H9 (cell line): ENCODE measurements around the gene LRRC8C. TPM values are rescaled to one million over a fixed set of nuclear protein-coding genes. Genes with fewer than 3 reads are reported as not detected.

Experiments used
- DNase-seq: peaks from one replicate; pipeline ENCODE4 v3.0.0-alpha.2; 2017
- H2AFZ ChIP-seq: one replicate; pipeline ENCODE4 v1.6.1; 2013; ENCODE audit warnings: mild to moderate bottlenecking, low read length, control low read depth, moderate library complexity
- H2AK5ac ChIP-seq: 2 replicates; pipeline ENCODE4 v1.6.1; 2013; ENCODE audit warnings: low read length, control low read depth, mixed read lengths; ENCODE audit not compliant: insufficient read length
- H2BK120ac ChIP-seq: one replicate; pipeline ENCODE4 v1.6.1; 2013; ENCODE audit warnings: low read depth, mild to moderate bottlenecking, low read length, control low read depth, inconsistent platforms; ENCODE audit not compliant: poor library complexity, severe bottlenecking
- H2BK12ac ChIP-seq: 2 replicates; pipeline ENCODE4 v1.6.1; 2013; ENCODE audit warnings: low read length, control low read depth, mixed read lengths, low read depth; ENCODE audit not compliant: insufficient read length
- H2BK15ac ChIP-seq: 2 replicates; pipeline ENCODE4 v1.6.1; 2013; ENCODE audit warnings: low read depth, low read length, control low read depth
- H2BK20ac ChIP-seq: one replicate; pipeline ENCODE4 v1.6.1; 2013; ENCODE audit warnings: low read depth, mild to moderate bottlenecking, low read length, control low read depth, inconsistent platforms; ENCODE audit not compliant: poor library complexity, severe bottlenecking
- H2BK5ac ChIP-seq: 2 replicates; pipeline ENCODE4 v1.6.1; 2013; ENCODE audit warnings: low read length, control low read depth, mixed read lengths; ENCODE audit not compliant: insufficient read length
- H3K14ac ChIP-seq: 2 replicates; pipeline ENCODE4 v1.6.1; 2013; ENCODE audit warnings: low read length, control low read depth; ENCODE audit not compliant: insufficient read depth
- H3K18ac ChIP-seq: 2 replicates; pipeline ENCODE4 v1.6.1; 2013; ENCODE audit warnings: low read depth, mild to moderate bottlenecking, mixed read lengths, low read length, control low read depth; ENCODE audit not compliant: insufficient read length
- H3K23ac ChIP-seq: 2 replicates; pipeline ENCODE4 v1.6.1; 2013; ENCODE audit warnings: low read length, control low read depth, mixed read lengths, low read depth; ENCODE audit not compliant: insufficient read length
- H3K23me2 ChIP-seq: 2 replicates; pipeline ENCODE4 v1.6.1; 2013; ENCODE audit warnings: low read depth, mild to moderate bottlenecking, mixed read lengths, low read length, control low read depth; ENCODE audit not compliant: insufficient read length, poor library complexity, severe bottlenecking
- H3K27ac ChIP-seq: 2 replicates; pipeline ENCODE4 v1.5.1; 2013; ENCODE audit warnings: low read length, control low read depth, mixed read lengths, low read depth; ENCODE audit not compliant: insufficient read length
- H3K27me3 ChIP-seq: 2 replicates; pipeline ENCODE4 v1.6.1; 2013; ENCODE audit warnings: low read length, control low read depth, inconsistent platforms; ENCODE audit not compliant: insufficient read depth
- H3K4ac ChIP-seq: 2 replicates; pipeline ENCODE4 v1.6.1; 2013; ENCODE audit warnings: low read depth, mild to moderate bottlenecking, control low read depth, inconsistent platforms, low read length, moderate library complexity
- H3K4me1 ChIP-seq: 2 replicates; pipeline ENCODE4 v1.6.1; 2013; ENCODE audit warnings: low read length, control low read depth, inconsistent platforms; ENCODE audit not compliant: insufficient read depth
- H3K4me2 ChIP-seq: 2 replicates; pipeline ENCODE4 v1.6.1; 2013; ENCODE audit warnings: low read length, control low read depth, mixed read lengths; ENCODE audit not compliant: insufficient read length, insufficient read depth
- H3K56ac ChIP-seq: 2 replicates; pipeline ENCODE4 v1.6.1; 2013; ENCODE audit warnings: low read depth, mild to moderate bottlenecking, mixed read lengths, low read length, control low read depth; ENCODE audit not compliant: insufficient read length
- H3K79me1 ChIP-seq: 2 replicates; pipeline ENCODE4 v1.6.1; 2013; ENCODE audit warnings: low read depth, mild to moderate bottlenecking, moderate library complexity, low read length, control low read depth, inconsistent platforms; ENCODE audit not compliant: insufficient read depth, poor library complexity, severe bottlenecking
- H3K79me2 ChIP-seq: 2 replicates; pipeline ENCODE4 v1.6.1; 2013; ENCODE audit warnings: low read length, control low read depth, inconsistent platforms; ENCODE audit not compliant: insufficient read depth
- H3K9ac ChIP-seq: 2 replicates; pipeline ENCODE4 v1.6.1; 2013; ENCODE audit warnings: low read length, control low read depth, mixed read lengths; ENCODE audit not compliant: insufficient read length; ENCODE audit errors: extremely low read depth
- H3K9me3 ChIP-seq: one replicate; pipeline ENCODE4 v1.6.1; 2013; ENCODE audit warnings: low read depth, low read length, inconsistent platforms; ENCODE audit not compliant: control insufficient read depth
- H3T11ph ChIP-seq: one replicate; pipeline ENCODE4 v1.6.1; 2013; ENCODE audit warnings: mild to moderate bottlenecking, low read length, control low read depth, inconsistent platforms
- H4K20me1 ChIP-seq: one replicate; pipeline ENCODE4 v1.6.1; 2013; ENCODE audit not compliant: control insufficient read depth, insufficient read length, insufficient read depth
- H4K5ac ChIP-seq: 2 replicates; pipeline ENCODE4 v1.6.1; 2013; ENCODE audit warnings: low read depth, mild to moderate bottlenecking, mixed read lengths, low read length, control low read depth; ENCODE audit not compliant: insufficient read length
- H4K8ac ChIP-seq: replicated peaks from 2 replicates; pipeline ENCODE4 v1.6.1; 2013; ENCODE audit warnings: low read length, control low read depth, mixed read lengths, low read depth; ENCODE audit not compliant: insufficient read length
- H4K91ac ChIP-seq: 2 replicates; pipeline ENCODE4 v1.6.1; 2013; ENCODE audit warnings: low read depth, mild to moderate bottlenecking, moderate library complexity, mixed read lengths, low read length, control low read depth; ENCODE audit not compliant: insufficient read length
- H3K27ac Mint-ChIP-seq, 3 experiments: 2 replicates in 2 of 3; 3 replicates in 1 of 3; pipeline ENCODE4 v1.8.0; 2020 to 2021; ENCODE audit warnings: mixed read lengths in 3 of 3, mild to moderate bottlenecking in 1 of 3, moderate library complexity in 1 of 3
- H3K27me3 Mint-ChIP-seq: 2 replicates; pipeline ENCODE4 v1.8.0; 2021; ENCODE audit warnings: low read depth, mild to moderate bottlenecking, moderate library complexity, mixed read lengths
- H3K36me3 Mint-ChIP-seq, 3 experiments: 2 replicates in 2 of 3; 3 replicates in 1 of 3; pipeline ENCODE4 v1.8.0; 2020 to 2021; ENCODE audit warnings: low read depth in 3 of 3, mixed read lengths in 3 of 3; ENCODE audit not compliant: insufficient read depth in 1 of 3
- H3K4me1 Mint-ChIP-seq, 2 experiments: 2 replicates each; pipeline ENCODE4 v1.8.0; 2020; ENCODE audit warnings: mixed read lengths in 2 of 2
- H3K4me3 Mint-ChIP-seq, 2 experiments: 2 replicates in 1 of 2; 3 replicates in 1 of 2; pipeline ENCODE4 v1.8.0; 2020 to 2021; ENCODE audit warnings: mild to moderate bottlenecking in 2 of 2, mixed read lengths in 2 of 2, moderate library complexity in 1 of 2
- H3K9me3 Mint-ChIP-seq, 2 experiments: 2 replicates in 1 of 2; 3 replicates in 1 of 2; pipeline ENCODE4 v1.8.0; 2020; ENCODE audit warnings: mild to moderate bottlenecking in 2 of 2, mixed read lengths in 2 of 2, moderate library complexity in 1 of 2
- CTCF ChIP-seq: fragments of 200-600 bp; sonication (generic); conservative IDR thresholded peaks from 3 replicates; pipeline ENCODE4 v1.8.0; 2021; ENCODE audit warnings: antibody characterized with exemption, mild to moderate bottlenecking
- WGBS: extraction: QIAGEN DNeasy Blood & Tissue Kit; methylation state at CpG from one replicate; pipeline ENCODE4 v1.1.7; 2013; ENCODE audit warnings: missing lambda C conversion rate, low lambda C conversion rate, mixed read lengths; ENCODE audit not compliant: insufficient read length; ENCODE audit errors: extremely low coverage; 5-methylcytosine and 5-hydroxymethylcytosine counted together
- total RNA-seq: library from RNA; stranded (reverse); gene quantifications from 2 replicates; pipeline ENCODE4 v1.2.1, GENCODE V29; 2021

Gene LRRC8C
- total RNA-seq, 1 experiment from 2014 or later: 1.9 TPM

DNA sequence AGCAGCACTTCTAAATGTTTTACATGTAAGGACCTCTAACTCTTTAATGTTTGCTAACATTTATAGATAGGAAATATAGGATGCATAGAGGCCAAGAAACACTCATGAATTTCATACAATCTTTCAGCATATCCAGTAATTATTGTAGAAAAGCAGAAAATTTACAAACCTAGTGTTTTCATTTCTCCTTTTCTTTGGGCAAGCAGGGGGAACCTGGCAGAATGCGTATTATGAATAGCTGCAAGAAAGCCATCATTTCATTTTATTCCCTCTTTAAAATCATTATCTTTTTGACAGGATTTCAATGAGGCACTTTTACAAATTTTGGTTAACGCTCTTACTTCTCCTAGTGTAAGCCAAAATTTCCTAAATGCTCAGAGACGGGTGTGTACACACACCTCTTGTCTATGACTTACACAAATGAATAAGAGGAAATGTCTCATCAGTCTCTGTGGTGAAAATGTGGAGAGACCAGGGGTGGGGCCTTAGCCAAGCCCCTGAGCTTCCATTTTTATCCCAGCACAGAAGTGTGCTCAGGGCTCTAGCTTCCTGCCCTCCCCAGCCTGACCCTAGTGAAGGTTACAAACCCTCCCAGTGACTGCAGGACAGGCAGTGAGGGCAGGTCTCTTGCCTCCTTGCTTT lies 91.6 kb downstream of the LRRC8C start:
- Histone ChIP-seq H4K91ac (no peak overlapping the region), H2BK20ac (no peak overlapping the region), H3K4ac (no peak overlapping the region), H3K27me3 (no peaks in the 10 kb centered on the region), H3T11ph (no peak overlapping the region), H3K79me2 (no peaks in the 10 kb centered on the region), H4K8ac (no peak overlapping the region), H2BK15ac (no peak overlapping the region), H3K14ac (no peak overlapping the region), H4K20me1 (no peaks in the 10 kb centered on the region), H3K9me3 (no peaks in the 10 kb centered on the region), H2BK5ac (no peak overlapping the region), H3K27ac (no peak overlapping the region), H3K79me1 (no peaks in the 10 kb centered on the region), H2BK12ac (no peak overlapping the region), H2BK120ac (no peak overlapping the region), H4K5ac (no peak overlapping the region), H3K23ac (no peak overlapping the region), H3K18ac (no peak overlapping the region), H3K4me2 (no peak overlapping the region), H2AK5ac (no peak overlapping the region), H3K4me1 (no peaks in the 10 kb centered on the region), H3K9ac (no peak overlapping the region), H3K23me2 (no peaks in the 10 kb centered on the region), H3K56ac (no peak overlapping the region), H2AFZ (no peak overlapping the region)
- H3K36me3 Mint-ChIP-seq: no peaks in the 10 kb centered on the region
- no peak for DNase-seq
- WGBS: no CpG with 5 or more reads among the region's 3 CpGs
- no peak overlapping the region for H3K27ac Mint-ChIP-seq
- H3K4me3 Mint-ChIP-seq: no peak overlapping the region
- no peak for TF ChIP-seq CTCF
- H3K9me3 Mint-ChIP-seq: no peaks in the 10 kb centered on the region
- H3K27me3 Mint-ChIP-seq: peaks cover 3% of the 10 kb centered on the region; the same call in 1 of the 2 replicates
- H3K4me1 Mint-ChIP-seq: peaks cover 0 to 2% of the 10 kb centered on the region in 2 experiments; a peak in 1 of 4 replicates
